PC-3 (cell line): ENCODE results near the gene CAMK2B.

Experiments
- CTCF ChIP-seq: fragments of 300-600 bp; sonication (generic); conservative IDR thresholded peaks from 2 replicates; pipeline ENCODE4 v1.5.1; 2017; ENCODE audit warnings: antibody characterized with exemption, low read depth, mild to moderate bottlenecking, low read length
- EZH2phosphoT487 ChIP-seq: fragments of 300-600 bp; sonication (generic); IDR thresholded peaks from 2 replicates; pipeline ENCODE4 v1.6.1; 2018; ENCODE audit warnings: mild to moderate bottlenecking, antibody characterized with exemption, low read length, borderline replicate concordance

- TF ChIP-seq EZH2phosphoT487 (no peak), CTCF (no peak)
These were observed 432 bp upstream of the CAMK2B start for GRCh38 chr7:44325811-44326241.
